PC-3 (cell line): ENCODE results near the gene PTGER3. TPM values are rescaled to one million over a fixed set of nuclear protein-coding genes. Genes with fewer than 3 reads are reported as not detected.

Experiments used
- ATAC-seq: fragments of 200-7000 bp; cut with Tn5 transposase; 2 replicates; pipeline ENCODE4 v1.9.1; 2020; ENCODE audit warnings: mild to moderate bottlenecking, moderate library complexity
- BruUV-seq: library from RNA; stranded (reverse); fragments of 400-500 nt; replicated peaks from 2 replicates; lab custom pipeline; 2021; lab: Mats Ljungman, UMichigan
- CTCF ChIA-PET: fragments of 300-600 bp; sonication (Branson Sonifier 250); formaldehyde crosslinking; loops from one replicate; lab custom pipeline; 2022; ENCODE audit warnings: antibody characterized with exemption; lab: Charles Lee
- POLR2A ChIA-PET: fragments of 300-600 bp; sonication (Branson Sonifier 250); formaldehyde crosslinking; loops from one replicate; lab custom pipeline; 2022; ENCODE audit warnings: antibody characterized with exemption; ENCODE audit not compliant: unreplicated experiment; lab: Charles Lee
- DNase-seq: peaks from one replicate; pipeline ENCODE4 v3.0.0-alpha.2; 2015
- H2AFZ ChIP-seq: fragments of 300-600 bp; sonication (generic); 2 replicates; pipeline ENCODE4 v1.6.0; 2016; ENCODE audit warnings: antibody characterized with exemption, low read length
- H3F3A ChIP-seq: fragments of 300-600 bp; sonication (generic); one replicate; pipeline ENCODE4 v1.6.0; 2017; ENCODE audit warnings: antibody characterized with exemption, low read length, control low read depth, mild to moderate bottlenecking; ENCODE audit not compliant: unreplicated experiment
- H3K27ac ChIP-seq: fragments of 300-600 bp; sonication (generic); 2 replicates; pipeline ENCODE4 v1.5.1; 2016; ENCODE audit warnings: mild to moderate bottlenecking, low read length
- H3K27me3 ChIP-seq: fragments of 300-600 bp; sonication (generic); 2 replicates; pipeline ENCODE4 v1.6.1; 2016; ENCODE audit warnings: low read length, mixed read lengths
- H3K36me3 ChIP-seq: fragments of 300-600 bp; sonication (generic); 2 replicates; pipeline ENCODE4 v1.6.1; 2016; ENCODE audit warnings: low read depth, mixed run types, low read length, mixed read lengths
- H3K4me1 ChIP-seq: fragments of 300-600 bp; sonication (generic); 2 replicates; pipeline ENCODE4 v1.5.1; 2016; ENCODE audit warnings: low read length; ENCODE audit not compliant: insufficient read depth
- H3K4me2 ChIP-seq: fragments of 300-600 bp; sonication (generic); 2 replicates; pipeline ENCODE4 v1.6.0; 2016; ENCODE audit warnings: low read length
- H3K4me3 ChIP-seq: fragments of 300-600 bp; sonication (generic); 2 replicates; pipeline ENCODE4 v1.5.1; 2016; ENCODE audit warnings: mild to moderate bottlenecking, low read length, mixed read lengths
- H3K79me2 ChIP-seq: fragments of 300-600 bp; sonication (generic); 2 replicates; pipeline ENCODE4 v1.6.1; 2017; ENCODE audit warnings: low read length, mixed read lengths
- H3K9ac ChIP-seq: fragments of 300-600 bp; sonication (generic); 2 replicates; pipeline ENCODE4 v1.6.0; 2016; ENCODE audit warnings: mild to moderate bottlenecking, low read length
- H3K9me2 ChIP-seq: fragments of 300-600 bp; sonication (generic); replicated peaks from 2 replicates; pipeline ENCODE4 v1.6.1; 2016; ENCODE audit warnings: mixed run types, low read length, mixed read lengths
- H3K9me3 ChIP-seq: fragments of 300-600 bp; sonication (generic); 2 replicates; pipeline ENCODE4 v1.6.1; 2016; ENCODE audit warnings: low read length, mixed read lengths
- H4K20me1 ChIP-seq: fragments of 300-600 bp; sonication (generic); 2 replicates; pipeline ENCODE4 v1.6.1; 2016; ENCODE audit warnings: low read length, mixed read lengths
- EZH2 ChIP-seq: fragments of 300-600 bp; sonication (generic); IDR thresholded peaks from one replicate; pipeline ENCODE4 v1.6.1; 2017; ENCODE audit warnings: antibody characterized with exemption, mild to moderate bottlenecking, low read length; ENCODE audit not compliant: unreplicated experiment
- EZH2phosphoT487 ChIP-seq: fragments of 300-600 bp; sonication (generic); IDR thresholded peaks from 2 replicates; pipeline ENCODE4 v1.6.1; 2018; ENCODE audit warnings: mild to moderate bottlenecking, antibody characterized with exemption, low read length, borderline replicate concordance
- intact Hi-C: fragments of 100-400 bp; cut with micrococcal nuclease; formaldehyde crosslinking; loops from 2 replicates; pipeline ENCODE4 v1.9.0; 2023
- total RNA-seq: library from RNA; depleted of rRNA; stranded (reverse); fragments of >200 nt; gene quantifications from 2 replicates; pipeline ENCODE4 v1.2.3, GENCODE V29; 2014
- TF ChIP-seq, protein P1 (sequence below): fragments of 300-600 bp; sonication (generic); conservative IDR thresholded peaks from 2 replicates; pipeline ENCODE4 v1.5.1; 2017; ENCODE audit warnings: antibody characterized with exemption, low read depth, mild to moderate bottlenecking, low read length

The PTGER3 gene
- total RNA-seq, 1 experiment from 2014 or later, result 0.11 TPM

GRCh38 chr1:70963374-70963773 is 84.2 kb downstream of the PTGER3 start:
- H3K4me3 ChIP-seq, result no peak overlapping the region
- H2AFZ ChIP-seq, result no peak overlapping the region
- no peaks in the 10 kb centered on the region for H3K4me1 ChIP-seq
- peaks cover 7% of the 10 kb centered on the region; the same call in 1 of the 2 replicates for H3K27me3 ChIP-seq
- intact Hi-C loops, result no loop called here
- H3K9ac ChIP-seq, result no peak overlapping the region
- no peak overlapping the region for H3K4me2 ChIP-seq
- POLR2A ChIA-PET, result no interaction called here
- no peaks in the 10 kb centered on the region for H3K9me3 ChIP-seq
- no peaks in the 10 kb centered on the region for H3K36me3 ChIP-seq
- CTCF ChIA-PET, result no interaction called here
- no peak for DNase-seq
- no peak for ATAC-seq
- no peaks in the 10 kb centered on the region for H3K79me2 ChIP-seq
- no peaks in the 10 kb centered on the region for H3K9me2 ChIP-seq
- TF ChIP-seq EZH2 (no peak), EZH2phosphoT487 (no peak)
- TF ChIP-seq, protein P1, sequence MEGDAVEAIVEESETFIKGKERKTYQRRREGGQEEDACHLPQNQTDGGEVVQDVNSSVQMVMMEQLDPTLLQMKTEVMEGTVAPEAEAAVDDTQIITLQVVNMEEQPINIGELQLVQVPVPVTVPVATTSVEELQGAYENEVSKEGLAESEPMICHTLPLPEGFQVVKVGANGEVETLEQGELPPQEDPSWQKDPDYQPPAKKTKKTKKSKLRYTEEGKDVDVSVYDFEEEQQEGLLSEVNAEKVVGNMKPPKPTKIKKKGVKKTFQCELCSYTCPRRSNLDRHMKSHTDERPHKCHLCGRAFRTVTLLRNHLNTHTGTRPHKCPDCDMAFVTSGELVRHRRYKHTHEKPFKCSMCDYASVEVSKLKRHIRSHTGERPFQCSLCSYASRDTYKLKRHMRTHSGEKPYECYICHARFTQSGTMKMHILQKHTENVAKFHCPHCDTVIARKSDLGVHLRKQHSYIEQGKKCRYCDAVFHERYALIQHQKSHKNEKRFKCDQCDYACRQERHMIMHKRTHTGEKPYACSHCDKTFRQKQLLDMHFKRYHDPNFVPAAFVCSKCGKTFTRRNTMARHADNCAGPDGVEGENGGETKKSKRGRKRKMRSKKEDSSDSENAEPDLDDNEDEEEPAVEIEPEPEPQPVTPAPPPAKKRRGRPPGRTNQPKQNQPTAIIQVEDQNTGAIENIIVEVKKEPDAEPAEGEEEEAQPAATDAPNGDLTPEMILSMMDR, result no peak
- no peaks in the 10 kb centered on the region for H4K20me1 ChIP-seq
- no TSS peak for BruUV-seq
- no peaks in the 10 kb centered on the region for H3F3A ChIP-seq
- no peak overlapping the region for H3K27ac ChIP-seq

- BruUV-seq, result no TSS peak
- no peaks in the 10 kb centered on the region for H3K79me2 ChIP-seq
- ChIA-PET POLR2A (no interaction called here), CTCF (no interaction called here)
- H3K4me3 ChIP-seq, result no peak overlapping the region
- ATAC-seq (no peak), DNase-seq (no peak)
- TF ChIP-seq EZH2 (no peak), EZH2phosphoT487 (no peak)
- TF ChIP-seq, protein P1, result no peak
- no peak overlapping the region for H3K4me2 ChIP-seq
- no peaks in the 10 kb centered on the region for H3K9me3 ChIP-seq
- H3K4me1 ChIP-seq, result no peaks in the 10 kb centered on the region
- H3K27me3 ChIP-seq, result peaks cover 8% of the 10 kb centered on the region; the same call in 1 of the 2 replicates
- H4K20me1 ChIP-seq, result no peaks in the 10 kb centered on the region
- no peak overlapping the region for H2AFZ ChIP-seq
- no peak overlapping the region for H3K27ac ChIP-seq
- no peaks in the 10 kb centered on the region for H3K9me2 ChIP-seq
- H3K36me3 ChIP-seq, result no peaks in the 10 kb centered on the region
- no peaks in the 10 kb centered on the region for H3F3A ChIP-seq
- intact Hi-C loops, result no loop called here
- no peak overlapping the region for H3K9ac ChIP-seq
Observed at GRCh38 chr1:70961374-70961975, 86.1 kb downstream of the PTGER3 start.

DNA sequence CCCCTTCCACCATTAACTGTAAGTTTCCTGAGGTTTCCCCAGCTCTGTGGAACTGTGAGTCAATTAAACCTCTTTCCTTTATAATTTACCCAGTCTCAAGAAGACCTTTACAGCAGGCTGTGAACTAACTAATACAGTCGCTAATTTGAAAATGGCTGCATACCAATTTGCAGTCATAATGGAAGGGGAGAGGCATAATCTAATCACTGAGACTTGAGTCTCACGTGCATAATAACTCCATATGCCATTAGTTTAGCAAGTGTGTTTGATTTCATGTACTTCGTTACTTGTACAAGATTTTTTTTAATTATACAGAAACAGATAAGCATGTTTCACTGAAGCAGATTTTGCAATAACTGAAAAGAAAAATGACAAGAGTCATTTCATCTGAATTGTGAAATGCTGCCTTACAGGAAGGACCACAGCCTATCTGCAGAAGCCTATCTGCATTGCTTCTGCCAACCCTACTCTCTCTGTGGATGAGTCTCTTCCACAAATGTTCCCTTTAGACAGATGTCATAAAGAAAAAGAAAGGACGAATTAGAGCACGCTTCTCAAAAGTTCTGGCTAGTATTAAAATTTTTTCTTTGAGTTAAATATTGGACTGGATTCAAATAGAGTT is 99.1 kb downstream of the PTGER3 start:
- H3K27ac ChIP-seq, result no peak overlapping the region
- H3K27me3 ChIP-seq, result peaks cover 24% of the 10 kb centered on the region
- no TSS peak for BruUV-seq
- no peak overlapping the region for H2AFZ ChIP-seq
- H3K4me3 ChIP-seq, result no peak overlapping the region
- ChIA-PET CTCF (no interaction called here), POLR2A (no interaction called here)
- no peaks in the 10 kb centered on the region for H4K20me1 ChIP-seq
- H3F3A ChIP-seq, result no peaks in the 10 kb centered on the region
- H3K4me2 ChIP-seq, result no peak overlapping the region
- ATAC-seq, result no peak
- no peaks in the 10 kb centered on the region for H3K9me3 ChIP-seq
- intact Hi-C loops, result no loop called here
- no peak for DNase-seq
- no peak overlapping the region for H3K9ac ChIP-seq
- no peaks in the 10 kb centered on the region for H3K79me2 ChIP-seq
- H3K4me1 ChIP-seq, result no peaks in the 10 kb centered on the region
- no peaks in the 10 kb centered on the region for H3K9me2 ChIP-seq
- no peak for TF ChIP-seq EZH2phosphoT487
- no peak for TF ChIP-seq EZH2
- TF ChIP-seq, protein P1, result no peak
- no peaks in the 10 kb centered on the region for H3K36me3 ChIP-seq
